ENCODE data around the gene GRIN1. TPM values are rescaled to one million over a fixed set of nuclear protein-coding genes. Genes with fewer than 3 reads are reported as not detected.

The GRIN1 gene
- total and polyA plus RNA-seq, 2 of the 13 experiments (the other 11 are each of a cell fraction or from before 2014, with no cell fraction given): 0.13 TPM; not detected in 1

DNA sequence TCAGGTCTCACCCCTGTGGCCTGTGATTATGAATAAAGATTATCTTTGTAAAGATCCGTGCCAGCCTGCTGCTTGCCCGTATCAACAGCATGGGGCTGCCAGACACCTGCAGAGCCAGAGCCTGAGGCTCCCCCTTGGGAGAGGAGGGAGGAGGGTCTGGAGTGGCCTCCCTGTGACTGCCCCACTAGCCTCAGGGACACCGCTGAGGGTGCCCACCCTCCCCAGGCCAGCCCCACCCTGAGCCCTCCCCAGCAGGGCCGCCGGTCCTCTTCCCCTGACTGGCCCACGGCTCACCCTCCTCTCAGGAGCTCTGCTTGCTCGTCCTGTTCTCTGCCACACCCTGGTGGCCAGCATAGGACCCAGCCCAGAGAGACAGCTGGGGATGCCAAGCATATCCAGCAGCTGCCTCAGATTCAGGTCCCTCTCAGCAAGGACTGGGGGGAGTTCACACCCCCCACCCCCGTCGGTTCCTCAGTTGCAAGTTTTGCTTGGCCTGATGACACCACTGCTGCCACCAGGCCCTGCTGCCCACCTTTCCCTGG, 51.4 kb downstream of the GRIN1 start:
- TF ChIP-seq KDM6A (CRISPR knock-in tag; IDR thresholded peaks at IDR 0.05; ENCODE audit: low read depth) (no peak), MIER2 (CRISPR knock-in tag; IDR thresholded peaks at IDR 0.05) (no peak), STAG1 (CRISPR knock-in tag; IDR thresholded peaks at IDR 0.05) (peak; percentile 34), ZNF136 (CRISPR knock-in tag; IDR thresholded peaks at IDR 0.05; ENCODE audit: low read depth) (no peak), AKAP8 (CRISPR knock-in tag; IDR thresholded peaks at IDR 0.05) (0 out of 2 replicates have a peak, but pooled peaks have one; percentile 69), TMF1 (CRISPR knock-in tag; IDR thresholded peaks at IDR 0.05; ENCODE audit: low read depth) (no peak)
- TF ChIP-seq, protein P1, sequence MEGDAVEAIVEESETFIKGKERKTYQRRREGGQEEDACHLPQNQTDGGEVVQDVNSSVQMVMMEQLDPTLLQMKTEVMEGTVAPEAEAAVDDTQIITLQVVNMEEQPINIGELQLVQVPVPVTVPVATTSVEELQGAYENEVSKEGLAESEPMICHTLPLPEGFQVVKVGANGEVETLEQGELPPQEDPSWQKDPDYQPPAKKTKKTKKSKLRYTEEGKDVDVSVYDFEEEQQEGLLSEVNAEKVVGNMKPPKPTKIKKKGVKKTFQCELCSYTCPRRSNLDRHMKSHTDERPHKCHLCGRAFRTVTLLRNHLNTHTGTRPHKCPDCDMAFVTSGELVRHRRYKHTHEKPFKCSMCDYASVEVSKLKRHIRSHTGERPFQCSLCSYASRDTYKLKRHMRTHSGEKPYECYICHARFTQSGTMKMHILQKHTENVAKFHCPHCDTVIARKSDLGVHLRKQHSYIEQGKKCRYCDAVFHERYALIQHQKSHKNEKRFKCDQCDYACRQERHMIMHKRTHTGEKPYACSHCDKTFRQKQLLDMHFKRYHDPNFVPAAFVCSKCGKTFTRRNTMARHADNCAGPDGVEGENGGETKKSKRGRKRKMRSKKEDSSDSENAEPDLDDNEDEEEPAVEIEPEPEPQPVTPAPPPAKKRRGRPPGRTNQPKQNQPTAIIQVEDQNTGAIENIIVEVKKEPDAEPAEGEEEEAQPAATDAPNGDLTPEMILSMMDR (CRISPR knock-in tag; IDR thresholded peaks at IDR 0.05): peak; percentile 34
- Histone ChIP-seq H4K20me1 (ENCODE audit: insufficient read depth, low read length) (no peaks in the 10 kb centered on the region), H3K79me2 (ENCODE audit: insufficient read depth, low read length) (peaks cover 37% of the 10 kb centered on the region), H3K4me2 (ENCODE audit: low read depth, low read length) (peak overlapping the region; percentile 94; the same call in 1 of the 2 replicates), H3K36me3 (replicated peaks in 1 of 2; ENCODE audit: control insufficient read depth in 1 of 2, insufficient read depth in 2 of 2, low read length in 2 of 2) (peaks cover 13 to 20% of the 10 kb centered on the region in 2 experiments; a peak in 3 of 5 replicates), H2AFZ (ENCODE audit: low read length) (no peak overlapping the region), H3K9me3 (ENCODE audit: low read length) (no peaks in the 10 kb centered on the region), H3K9ac (ENCODE audit: insufficient read depth, low read depth, low read length) (no peak overlapping the region), H3K27me3 (ENCODE audit: control insufficient read depth in 1 of 2, insufficient read depth in 2 of 2, low read length in 2 of 2) (no peaks in the 10 kb centered on the region), H3K4me3 (replicated peaks in 1 of 3; ENCODE audit: insufficient read depth in 1 of 3, low read depth in 2 of 3, low read length in 3 of 3) (no peak overlapping the region), H3K27ac (ENCODE audit: extremely low read length, insufficient read depth, low read length) (no peak overlapping the region), H3K4me1 (ENCODE audit: insufficient read depth, low read length) (peaks cover 38% of the 10 kb centered on the region)
- no peak for FAIRE-seq
- in situ Hi-C loops (cut with HindIII; ENCODE audit: extremely low pct_ligation_motif_present, low pct_unique_long_range_greater_than_20kb) (no loop called here), intact Hi-C loops (cut with micrococcal nuclease; ENCODE audit: unreplicated experiment) (no loop called here)
- BruUV-seq (replicated peaks): no TSS peak
- ChIA-PET CTCF (ENCODE audit: low intra/inter-chr PET ratio, low total read pairs) (interaction anchor here (0.9 to 2.6 kb wide), 3 partner anchors 37 to 45 kb away, joined by 3 to 19 read pairs (median 16); partner anchors contain the start of gene RNF224), POLR2A (interaction anchor here (0.6 to 3.8 kb wide), 9 partner anchors 8 to 50 kb away, joined by 3 to 52 read pairs (median 11); partner anchors contain the start of genes RNF208, TPRN and TUBB4B)
- no peak for DNase-seq (ENCODE audit: low spot score)
- WGBS (ENCODE audit: low lambda C conversion rate): 92% methylated on average over 4 of the region's 9 CpGs
- peak; percentile 33 for ATAC-seq

Data from HepG2 (cell line).